ENCODE results near the gene HINFP.

Gene HINFP

GRCh38 chr11:119121008-119121810 lies at the start of gene HINFP:
Gene HINFP (plus strand): TSS chr11:119121580. CDS start chr11:119126945, 5,365 bp downstream.
- peak; percentile 100 for DNase-seq

- DNase-seq: no peak
These were observed 43.5 kb upstream of the HINFP start for GRCh38 chr11:119077839-119078238.

- DNase-seq: no peak
These were observed 42.5 kb upstream of the HINFP start for GRCh38 chr11:119078675-119079420.

GRCh38 chr11:119081682-119082260 lies 39.6 kb upstream of the HINFP start:
- no peak for DNase-seq

GRCh38 chr11:119084663-119085436 lies 36.5 kb upstream of the HINFP start, which contains the start of gene HMBS:
Gene HMBS (plus strand): TSS chr11:119084881. CDS start chr11:119085034, 153 bp downstream.
- DNase-seq: peak; percentile 95

GRCh38 chr11:119085437-119085847 lies 35.9 kb upstream of the HINFP start:
- DNase-seq: no peak

- no peak for DNase-seq
These were observed 34.3 kb upstream of the HINFP start for GRCh38 chr11:119087123-119087522.

- DNase-seq: no peak
These were observed 33.6 kb upstream of the HINFP start for GRCh38 chr11:119087747-119088241.

GRCh38 chr11:119088406-119088805 lies 33.0 kb upstream of the HINFP start:
- no peak for DNase-seq

GRCh38 chr11:119089319-119089718 lies 32.1 kb upstream of the HINFP start:
- no peak for DNase-seq

GRCh38 chr11:119091178-119091577 lies 30.2 kb upstream of the HINFP start:
- no peak for DNase-seq

GRCh38 chr11:119091966-119092879 lies 29.2 kb upstream of the HINFP start:
- peak; percentile 40 for DNase-seq

GRCh38 chr11:119092880-119093842 lies 28.2 kb upstream of the HINFP start:
- no peak for DNase-seq

GRCh38 chr11:119093942-119094815 lies 27.2 kb upstream of the HINFP start:
- no peak for DNase-seq

- DNase-seq: no peak
These were observed 26.6 kb upstream of the HINFP start for GRCh38 chr11:119094816-119095065.

GRCh38 chr11:119095066-119095880 lies 26.1 kb upstream of the HINFP start:
- peak; percentile 99 for DNase-seq

GRCh38 chr11:119099711-119100110 lies 21.7 kb upstream of the HINFP start:
- DNase-seq: no peak

- no peak for DNase-seq
These were observed 21.0 kb upstream of the HINFP start for GRCh38 chr11:119100246-119100970.
